Measurements from ENCODE around the gene ARRDC4. TPM values are rescaled to one million over a fixed set of nuclear protein-coding genes. Genes with fewer than 3 reads are reported as not detected.

ARRDC4 gene
- total and polyA plus RNA-seq, 2 of the 8 experiments (the other 6 are each of a cell fraction or from before 2014, with no cell fraction given): 3.5 to 3.8 TPM

DNA sequence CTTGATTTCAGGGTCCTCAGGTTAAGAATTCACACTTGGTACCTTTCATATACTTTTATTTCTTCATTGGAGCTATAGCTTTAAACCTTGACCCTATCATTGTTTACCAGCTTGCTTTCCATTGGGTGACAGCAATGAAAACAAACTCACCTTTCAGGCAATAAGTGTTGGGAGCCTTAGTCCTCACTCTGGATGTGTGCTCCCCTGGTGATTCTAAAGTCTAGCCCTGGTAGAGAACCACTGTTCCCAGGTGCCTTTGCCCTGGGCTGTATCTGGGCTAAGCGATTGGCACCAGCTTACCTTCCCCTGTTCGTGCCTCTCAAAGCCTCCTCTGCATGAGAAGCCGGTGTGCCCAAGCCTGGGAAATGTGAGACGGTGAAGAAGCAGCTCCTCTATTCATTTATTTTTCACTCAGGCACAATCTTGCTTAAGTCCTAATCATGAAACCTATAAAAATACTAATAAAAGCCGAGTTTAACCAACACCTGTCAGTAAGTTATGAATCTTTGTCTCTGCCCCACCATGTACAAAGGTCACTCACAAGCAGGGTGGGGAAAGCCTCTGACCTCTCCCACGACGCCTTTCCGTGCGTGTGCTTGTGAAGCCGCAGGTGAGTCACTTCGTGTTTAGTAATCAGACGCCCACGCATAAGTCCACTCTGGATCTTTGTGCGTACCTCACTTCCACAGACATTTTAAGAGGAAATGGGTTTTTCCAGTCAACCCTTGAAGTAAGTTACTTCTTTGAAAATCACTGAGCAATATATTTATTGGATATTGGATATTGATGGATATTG, 12.8 kb upstream of the ARRDC4 start (continued):
- TF ChIP-seq SIX5 (IDR thresholded peaks at IDR 0.05; ENCODE audit: low read depth, low read length) (no peak), RXRA (IDR thresholded peaks at IDR 0.05; ENCODE audit: insufficient read depth, low read depth, low read length) (no peak), RNF2 (IDR thresholded peaks at IDR 0.05; ENCODE audit: borderline replicate concordance, low read depth, low read length, missing control alignments, poor library complexity, severe bottlenecking) (no peak)

All from H1 (cell line).